ENCODE measurements around the gene NFIL3.
A peak's percentile ranks its signal among the peaks of the same experiment; 100 is the strongest.

Gene NFIL3

DNA sequence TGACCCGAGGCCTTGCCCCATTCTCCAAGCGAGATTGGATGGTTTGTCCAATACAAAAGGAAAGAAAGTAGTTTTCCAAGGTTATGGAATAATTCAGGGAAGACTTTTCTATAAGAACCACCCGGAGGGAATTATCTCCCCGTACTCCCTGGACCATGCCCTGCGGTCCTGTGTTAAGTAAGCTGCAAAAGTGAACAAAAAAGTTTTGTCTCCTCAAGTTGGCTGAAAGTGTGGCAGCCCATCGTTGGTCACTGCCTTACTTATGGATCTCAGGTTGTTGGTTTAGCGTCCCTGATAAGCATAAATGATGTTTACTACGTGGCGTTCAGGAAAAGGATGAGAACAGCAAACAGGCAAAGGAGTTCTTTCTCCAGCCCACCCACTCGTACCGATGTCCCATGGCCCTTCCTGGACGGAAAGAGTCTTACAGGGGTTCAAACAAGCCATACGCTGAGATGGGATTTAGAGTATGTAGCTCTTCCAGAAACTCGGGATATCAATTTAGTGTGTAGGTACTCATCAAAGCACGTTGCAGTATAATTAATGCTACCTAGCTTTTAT is 61.5 kb downstream of the NFIL3 start:
- Mint-ChIP-seq H3K27me3 (ENCODE audit: low read depth) (peaks cover 5% of the 10 kb centered on the region), H3K4me3 (peak overlapping the region; percentile 89 to 96 (median 96)), H3K9me3 (no peaks in the 10 kb centered on the region)

DNA sequence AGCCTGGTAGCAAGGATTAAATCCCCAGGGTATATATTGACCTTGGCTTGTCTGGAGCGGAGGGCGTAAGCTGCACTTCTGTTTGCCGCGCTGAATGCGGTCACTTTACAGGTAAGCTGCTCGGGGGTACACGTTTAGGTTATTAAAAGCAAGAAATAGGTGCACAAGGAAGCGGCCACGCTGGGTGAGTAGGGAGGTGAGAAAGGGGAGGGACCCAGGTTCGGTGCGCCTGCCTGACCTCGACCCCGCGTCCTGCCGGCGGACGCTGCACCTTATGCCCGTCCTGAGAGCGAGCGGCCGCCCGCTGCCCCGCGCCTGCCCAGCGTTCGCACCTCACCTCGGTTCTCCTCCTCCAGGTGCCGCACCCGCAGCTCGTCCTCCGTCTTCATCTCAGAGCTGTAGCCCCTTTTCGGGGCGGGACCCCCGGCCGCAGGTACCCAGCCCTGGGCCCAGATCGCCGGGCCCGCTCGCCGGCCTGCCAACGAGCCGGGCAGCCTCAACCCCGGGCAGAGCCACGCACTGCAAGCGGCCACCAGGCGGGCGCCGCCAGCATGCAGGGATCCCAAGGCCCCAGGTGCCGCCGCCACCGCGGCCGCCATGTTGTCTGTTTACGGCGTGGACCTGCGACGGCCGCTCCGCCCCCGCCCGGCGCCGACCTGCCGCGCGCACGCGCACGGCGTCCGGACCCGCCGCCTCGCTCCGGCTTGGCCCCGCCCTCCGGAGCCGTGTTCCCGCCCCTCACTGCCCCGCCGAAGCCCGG is 62.2 kb downstream of the NFIL3 start, which contains the start of gene AUH:
Gene AUH (minus strand): TSS at position 628 of the 760 bp plus-strand sequence. CDS start 29 bp downstream, at position 599.
- H3K9me3 Mint-ChIP-seq, result no peaks in the 10 kb centered on the region
- H3K4me3 Mint-ChIP-seq, result peak within 1 kb of the TSS; percentile 97 to 100 (median 99)
- H3K27ac Mint-ChIP-seq, result peak within 1 kb of the TSS; percentile 90 to 98 (median 97)
- TF ChIP-seq, protein P1, sequence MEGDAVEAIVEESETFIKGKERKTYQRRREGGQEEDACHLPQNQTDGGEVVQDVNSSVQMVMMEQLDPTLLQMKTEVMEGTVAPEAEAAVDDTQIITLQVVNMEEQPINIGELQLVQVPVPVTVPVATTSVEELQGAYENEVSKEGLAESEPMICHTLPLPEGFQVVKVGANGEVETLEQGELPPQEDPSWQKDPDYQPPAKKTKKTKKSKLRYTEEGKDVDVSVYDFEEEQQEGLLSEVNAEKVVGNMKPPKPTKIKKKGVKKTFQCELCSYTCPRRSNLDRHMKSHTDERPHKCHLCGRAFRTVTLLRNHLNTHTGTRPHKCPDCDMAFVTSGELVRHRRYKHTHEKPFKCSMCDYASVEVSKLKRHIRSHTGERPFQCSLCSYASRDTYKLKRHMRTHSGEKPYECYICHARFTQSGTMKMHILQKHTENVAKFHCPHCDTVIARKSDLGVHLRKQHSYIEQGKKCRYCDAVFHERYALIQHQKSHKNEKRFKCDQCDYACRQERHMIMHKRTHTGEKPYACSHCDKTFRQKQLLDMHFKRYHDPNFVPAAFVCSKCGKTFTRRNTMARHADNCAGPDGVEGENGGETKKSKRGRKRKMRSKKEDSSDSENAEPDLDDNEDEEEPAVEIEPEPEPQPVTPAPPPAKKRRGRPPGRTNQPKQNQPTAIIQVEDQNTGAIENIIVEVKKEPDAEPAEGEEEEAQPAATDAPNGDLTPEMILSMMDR (IDR thresholded peaks at IDR 0.05; ENCODE audit: unreplicated experiment in 3 of 3), result peak in 1 of 3 experiments; percentile 25
- H3K4me1 Mint-ChIP-seq, result peaks cover 20% of the 10 kb centered on the region
- peaks cover 5% of the 10 kb centered on the region for H3K27me3 Mint-ChIP-seq (ENCODE audit: low read depth)
- peaks cover 3% of the 10 kb centered on the region for H3K36me3 Mint-ChIP-seq (ENCODE audit: low read depth)

More for the DNA sequence above, 61.5 kb downstream of the NFIL3 start:
- TF ChIP-seq, protein P1 (IDR thresholded peaks at IDR 0.05; ENCODE audit: unreplicated experiment in 3 of 3), result no peak
- Mint-ChIP-seq H3K4me1 (peaks cover 20% of the 10 kb centered on the region), H3K36me3 (ENCODE audit: low read depth) (no peaks in the 10 kb centered on the region), H3K27ac (peak overlapping the region; percentile 85 to 94 (median 85))

DNA sequence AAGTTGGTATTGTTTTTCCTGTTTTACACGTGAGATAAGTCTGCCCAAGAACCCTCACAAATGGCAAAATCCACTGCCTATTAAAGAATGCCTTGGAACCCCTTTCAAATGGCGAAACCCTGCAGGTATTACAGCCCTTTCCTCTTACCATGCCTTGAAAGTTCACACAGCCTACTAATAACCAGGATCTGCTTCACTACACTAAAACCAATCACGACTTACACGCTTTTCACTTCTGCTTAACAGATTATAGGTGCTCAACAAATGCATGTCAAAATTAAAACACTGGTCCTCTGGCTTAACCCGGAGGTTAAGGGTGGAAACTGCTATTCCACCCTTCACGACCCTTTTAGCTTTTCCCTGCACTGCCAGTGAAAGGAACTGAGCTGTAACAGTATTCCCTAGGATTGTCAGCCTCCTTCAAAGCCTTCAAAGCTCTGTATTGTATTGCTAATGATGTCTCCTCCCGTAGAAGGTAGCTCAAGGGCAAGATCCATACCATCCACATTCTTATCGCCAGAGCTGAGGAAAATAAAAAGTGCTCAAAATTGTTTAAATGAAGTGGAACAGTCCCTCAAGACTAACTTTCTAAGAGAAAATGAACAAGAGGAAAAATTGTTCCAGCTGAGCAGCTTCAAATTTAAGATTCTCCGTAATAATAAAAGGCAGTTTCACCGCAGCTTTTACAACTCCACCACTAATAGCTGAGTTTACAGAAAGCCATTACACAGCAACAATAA is 62.9 kb downstream of the NFIL3 start:
- TF ChIP-seq, protein P1 (IDR thresholded peaks at IDR 0.05; ENCODE audit: unreplicated experiment in 3 of 3), result no peak
- no peaks in the 10 kb centered on the region for H3K9me3 Mint-ChIP-seq
- H3K27me3 Mint-ChIP-seq (ENCODE audit: low read depth), result peaks cover 5% of the 10 kb centered on the region
- H3K36me3 Mint-ChIP-seq (ENCODE audit: low read depth), result peaks cover 9% of the 10 kb centered on the region
- peak overlapping the region; percentile 90 to 98 (median 97) for H3K27ac Mint-ChIP-seq
- H3K4me1 Mint-ChIP-seq, result peaks cover 20% of the 10 kb centered on the region
- H3K4me3 Mint-ChIP-seq, result peak overlapping the region; percentile 97 to 100 (median 99)

DNA sequence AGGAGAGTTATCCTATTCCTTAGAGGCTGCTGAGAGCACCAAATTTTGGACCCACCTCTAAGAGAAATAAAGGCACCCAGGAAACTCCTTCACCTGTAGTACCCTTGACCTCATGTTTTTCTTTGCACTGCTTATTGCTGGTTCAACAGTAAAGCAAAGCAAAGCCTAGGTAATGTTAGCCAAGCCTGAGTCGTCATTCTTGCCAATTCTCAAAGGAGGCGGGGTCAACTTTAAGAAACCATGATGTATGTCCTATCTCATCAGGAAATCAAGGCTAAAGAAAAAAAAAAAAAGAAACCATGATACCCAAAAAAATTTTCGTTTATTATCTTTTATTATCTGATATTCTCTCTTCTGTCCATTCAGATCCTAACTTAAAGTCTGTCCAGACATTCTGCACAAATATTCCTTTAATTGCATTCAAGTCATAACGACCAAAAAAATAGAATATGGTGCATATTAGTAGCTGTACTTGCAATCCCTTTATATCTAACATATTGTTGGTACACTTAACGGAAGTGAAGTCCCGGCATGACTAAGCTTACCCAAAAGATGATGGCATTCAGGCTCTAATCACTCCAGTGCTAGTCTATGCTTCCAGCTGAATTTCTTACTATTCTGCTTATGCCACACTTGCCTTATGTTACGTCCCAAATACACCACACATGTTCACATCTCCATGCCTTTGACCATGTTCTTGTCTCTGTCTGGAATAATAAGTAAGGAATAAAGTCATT is 63.7 kb downstream of the NFIL3 start:
- TF ChIP-seq, protein P1 (IDR thresholded peaks at IDR 0.05; ENCODE audit: unreplicated experiment in 3 of 3), result no peak
- H3K27me3 Mint-ChIP-seq (ENCODE audit: low read depth), result peaks cover 5% of the 10 kb centered on the region

DNA sequence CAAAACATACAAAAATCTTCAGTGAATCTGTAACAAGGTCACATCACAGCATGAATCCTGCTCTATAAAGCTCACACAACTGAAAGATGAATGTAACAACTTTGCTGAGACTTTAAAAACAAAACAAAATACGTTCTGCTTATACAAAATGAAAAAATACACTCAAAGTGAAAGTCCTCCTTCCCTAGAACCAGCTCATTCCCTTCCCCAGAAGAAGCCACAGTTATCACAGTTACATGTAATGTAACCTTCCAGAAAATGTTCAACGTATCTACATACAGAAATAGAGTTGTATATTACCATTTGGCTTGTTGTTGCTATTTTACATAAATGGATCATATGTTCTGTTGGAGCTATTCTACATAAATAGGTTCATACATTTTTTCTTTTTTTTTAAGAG is 64.5 kb downstream of the NFIL3 start:
- Mint-ChIP-seq H3K27ac (no peak overlapping the region), H3K4me3 (peak overlapping the region in 2 of 3 experiments; percentile 32 to 97), H3K27me3 (ENCODE audit: low read depth) (peaks cover 5% of the 10 kb centered on the region), H3K4me1 (peaks cover 20% of the 10 kb centered on the region), H3K9me3 (no peaks in the 10 kb centered on the region), H3K36me3 (ENCODE audit: low read depth) (peaks cover 17% of the 10 kb centered on the region)
- TF ChIP-seq, protein P1 (IDR thresholded peaks at IDR 0.05; ENCODE audit: unreplicated experiment in 3 of 3), result no peak

More for the DNA sequence above, 63.7 kb downstream of the NFIL3 start:
- Mint-ChIP-seq H3K27ac (peak overlapping the region; percentile 90 to 98 (median 97)), H3K4me3 (peak overlapping the region; percentile 97 to 100 (median 99)), H3K9me3 (no peaks in the 10 kb centered on the region), H3K36me3 (ENCODE audit: low read depth) (peaks cover 10% of the 10 kb centered on the region), H3K4me1 (peaks cover 20% of the 10 kb centered on the region)

Data from nephron (organoid).